Activated naive CD4-positive, alpha-beta T cell treated with anti-CD3 and anti-CD28 coated beads, Interleukin-2, amount 50 U/mL, for 16 hours (primary cell): ENCODE data around the gene TTLL4.

ENCODE experiments used
- DNase-seq: peaks from one replicate; pipeline ENCODE4 v3.0.0-alpha.2; 2020

Gene TTLL4

GRCh38 chr2:218718058-218718457 lies 7.4 kb downstream of the TTLL4 start:
- DNase-seq = no peak

DNA sequence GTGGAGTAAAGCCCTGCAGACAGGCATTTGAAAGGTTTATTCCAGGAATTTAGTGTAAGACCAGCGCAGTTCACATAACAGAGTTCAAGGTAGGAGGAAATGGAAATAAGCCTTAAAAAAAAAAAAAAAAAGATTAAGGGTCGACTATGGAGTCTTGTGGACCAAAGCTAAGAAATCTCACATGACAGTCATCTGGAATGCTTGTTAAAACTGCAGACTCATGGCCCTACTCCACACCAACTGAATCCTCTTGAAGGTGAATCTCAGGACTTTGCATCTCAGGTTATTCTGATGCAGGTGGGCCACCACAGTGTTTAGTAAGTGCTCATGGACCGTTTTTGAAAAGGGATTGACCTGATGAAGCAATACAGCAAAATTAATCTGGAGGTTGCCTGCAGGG lies 8.8 kb downstream of the TTLL4 start:
- no peak for DNase-seq

- no peak for DNase-seq
Measured at GRCh38 chr2:218720048-218721041, 9.7 kb downstream of the TTLL4 start.

DNA sequence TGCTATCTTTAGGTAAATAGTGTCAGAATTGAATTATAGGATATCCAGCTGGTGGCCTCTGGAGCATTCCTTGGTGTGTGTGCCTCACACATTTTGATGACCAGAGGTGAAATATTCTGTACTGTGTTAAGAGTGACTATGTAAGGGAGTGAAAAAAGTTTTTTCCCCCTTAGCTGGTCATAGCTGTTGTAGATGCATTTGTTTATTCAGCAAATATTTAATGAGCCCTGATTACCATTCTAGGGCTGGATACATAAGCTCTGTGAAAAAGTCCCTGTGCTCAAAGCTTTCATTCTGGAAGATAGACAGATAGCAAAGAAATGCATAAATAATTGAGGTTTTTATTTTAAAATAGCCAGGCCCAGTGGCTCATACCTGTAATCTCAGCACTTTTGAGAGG lies 10.9 kb downstream of the TTLL4 start:
- no peak for DNase-seq

- no peak for DNase-seq
Measured at GRCh38 chr2:218721934-218722333, 11.3 kb downstream of the TTLL4 start.

GRCh38 chr2:218722419-218722818 lies 11.8 kb downstream of the TTLL4 start:
- no peak for DNase-seq

GRCh38 chr2:218722876-218723785 lies 12.5 kb downstream of the TTLL4 start:
- DNase-seq = no peak

- no peak for DNase-seq
Measured at GRCh38 chr2:218726004-218726574, 15.5 kb downstream of the TTLL4 start.

DNA sequence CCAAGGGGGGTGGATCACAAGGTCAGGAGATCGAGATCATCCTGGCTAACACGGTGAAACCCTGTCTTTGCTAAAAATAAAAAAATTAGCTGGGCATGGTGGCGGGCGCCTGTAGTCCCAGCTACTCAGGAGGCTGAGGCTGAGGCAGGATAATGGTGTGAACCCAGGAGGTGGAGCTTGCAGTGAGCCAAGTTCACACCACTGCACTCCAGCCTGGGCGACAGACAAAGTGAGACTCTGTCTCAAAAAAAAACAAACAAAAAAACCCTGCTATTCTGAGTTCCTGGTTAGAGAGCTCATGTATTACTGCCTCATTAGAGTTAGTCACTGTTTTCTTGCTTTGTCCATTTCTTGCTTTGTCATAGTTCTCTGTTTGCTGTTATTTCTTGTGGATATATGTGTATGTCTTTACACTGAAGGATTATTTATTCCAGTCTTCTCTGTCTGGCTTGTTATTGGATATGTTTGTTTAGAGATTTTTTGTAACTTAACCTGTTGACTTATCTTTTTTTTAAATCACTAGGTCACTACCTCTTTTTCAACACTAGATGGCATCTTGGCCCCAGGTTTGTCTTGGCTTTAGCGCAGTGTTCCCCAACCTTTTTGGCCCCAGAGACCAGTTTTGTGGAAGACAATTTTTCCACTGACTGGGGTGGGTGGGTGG lies 17.0 kb downstream of the TTLL4 start:
- no peak for DNase-seq

GRCh38 chr2:218729640-218730039 lies 19.0 kb downstream of the TTLL4 start:
- DNase-seq = no peak

- DNase-seq = no peak
Measured at GRCh38 chr2:218732052-218732760, 21.6 kb downstream of the TTLL4 start.

GRCh38 chr2:218732761-218733158 lies 22.1 kb downstream of the TTLL4 start:
- no peak for DNase-seq

DNA sequence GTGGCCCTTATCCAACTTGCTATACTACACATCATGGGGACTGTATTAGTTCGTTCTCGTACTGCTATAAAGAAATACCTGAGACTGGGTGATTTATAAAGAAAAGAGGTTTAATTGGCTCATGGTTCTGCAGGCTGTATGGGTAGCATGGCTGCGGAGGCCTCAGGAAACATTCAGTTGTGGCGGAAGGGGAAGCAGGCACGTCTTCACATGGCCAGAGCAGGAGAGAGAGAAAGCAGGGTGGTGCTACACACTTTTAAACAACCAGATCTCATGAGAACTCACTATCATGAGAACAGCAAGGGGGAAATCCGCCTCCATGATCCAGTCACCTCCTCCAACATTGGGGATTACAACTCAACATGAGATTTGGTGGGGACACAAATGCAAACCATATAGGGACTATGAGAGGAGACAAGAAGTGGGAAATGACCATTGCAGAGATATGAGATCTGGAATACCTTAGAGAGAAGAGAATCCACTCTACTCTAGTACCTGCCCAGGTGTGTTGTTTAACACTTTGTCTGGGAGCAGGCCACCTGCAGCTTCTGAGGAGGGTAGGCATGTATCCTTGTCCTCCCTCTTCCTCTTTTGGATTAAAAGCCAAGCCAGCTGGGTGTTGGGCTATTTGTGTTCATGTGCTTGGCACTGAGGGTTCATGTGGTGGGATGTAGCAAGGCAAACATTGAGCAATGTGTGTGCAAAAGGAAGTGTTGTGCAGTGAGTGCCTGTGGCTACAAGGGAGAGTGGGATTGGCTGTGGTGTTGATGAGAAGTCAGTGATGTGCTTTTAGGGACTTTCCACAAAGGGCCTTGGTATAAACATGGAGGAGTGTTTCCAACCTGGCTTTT lies 22.8 kb downstream of the TTLL4 start:
- no peak for DNase-seq

DNA sequence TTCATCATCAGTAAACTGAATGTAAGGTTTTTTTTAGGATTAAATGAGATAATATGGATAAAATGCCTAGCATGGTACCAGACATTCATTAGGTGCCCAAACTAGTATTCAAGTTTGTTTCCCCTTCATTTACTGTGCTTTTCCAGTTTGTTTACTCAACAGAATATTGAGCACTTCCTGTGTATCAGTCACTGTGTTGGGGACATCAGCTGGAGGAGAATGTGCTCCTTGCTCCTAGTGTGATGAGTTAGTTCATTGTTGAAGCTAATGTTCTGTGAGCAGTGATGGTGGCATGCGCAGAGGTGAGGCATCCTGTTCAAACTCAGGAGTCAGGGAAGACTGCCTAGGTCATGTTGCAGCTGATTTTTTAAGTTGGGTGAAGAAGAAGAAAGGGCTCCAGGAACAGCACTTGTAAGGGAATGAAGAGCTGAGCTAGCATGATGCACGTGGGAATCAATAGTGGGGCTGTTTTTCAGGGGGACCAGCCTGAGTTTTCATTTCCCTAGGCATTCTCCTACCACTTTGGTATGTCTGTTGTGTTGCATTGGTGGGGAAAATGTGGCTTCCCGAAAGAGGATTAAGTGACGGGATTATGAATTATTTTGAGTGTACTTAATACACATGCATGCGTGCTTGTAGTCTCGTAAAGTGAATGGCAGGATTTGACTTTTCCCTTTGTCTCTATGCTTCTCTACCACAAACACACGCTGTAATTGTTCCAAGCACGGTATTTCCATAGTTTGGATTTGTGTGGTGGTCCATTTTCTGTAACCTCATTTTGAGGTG lies 23.7 kb downstream of the TTLL4 start:
- DNase-seq = no peak

- no peak for DNase-seq
Measured at GRCh38 chr2:218736531-218736930, 25.9 kb downstream of the TTLL4 start.

DNA sequence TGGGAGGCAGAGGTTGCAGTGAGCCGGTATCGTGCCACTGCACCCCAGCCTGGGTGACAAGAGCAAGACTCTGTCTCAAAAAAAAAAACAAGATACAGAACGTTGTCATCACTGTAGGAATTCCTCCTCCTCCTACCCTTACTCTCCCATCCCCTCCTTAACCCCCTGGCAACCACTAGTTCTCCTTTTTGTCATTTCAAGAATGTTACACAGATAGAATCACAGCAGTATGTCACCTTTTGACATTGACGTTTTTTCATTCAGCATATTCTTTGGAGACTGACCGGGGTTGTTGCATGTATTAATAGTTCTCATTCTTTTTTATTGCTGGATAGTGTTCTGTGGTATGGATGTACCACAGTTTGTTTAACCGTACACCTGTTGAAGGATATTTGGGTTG lies 32.4 kb downstream of the TTLL4 start:
- DNase-seq = no peak

DNA sequence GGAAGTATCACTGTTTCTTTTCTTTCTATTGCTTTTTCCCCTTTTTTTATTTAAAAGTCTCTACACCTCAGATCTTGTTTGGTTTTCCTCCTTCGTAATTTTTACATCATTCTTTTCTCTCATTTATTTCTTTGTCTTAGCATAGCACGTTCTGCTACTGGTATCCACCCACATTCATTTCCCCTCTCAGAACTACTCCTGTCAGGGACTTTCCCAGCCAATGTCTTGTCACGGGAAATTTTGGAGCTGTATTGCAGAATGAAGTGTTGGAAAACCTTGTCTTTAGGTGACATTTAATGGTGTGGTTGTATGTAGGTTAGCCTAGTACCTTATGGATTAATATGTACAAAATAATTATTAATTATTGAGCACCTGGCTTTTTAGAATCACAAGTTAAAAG lies 34.0 kb downstream of the TTLL4 start:
- no peak for DNase-seq

GRCh38 chr2:218745160-218745558 lies 34.5 kb downstream of the TTLL4 start:
- no peak for DNase-seq

- no peak for DNase-seq
Measured at GRCh38 chr2:218745559-218746469, 35.2 kb downstream of the TTLL4 start.
